CD4-positive, alpha-beta T cell treated with Interleukin-6 for 4 hours (primary cell): ENCODE measurements around the gene AMIGO1.
A peak's percentile ranks its signal among the peaks of the same experiment; 100 is the strongest.

Source experiments
- DNase-seq: peaks from one replicate; pipeline ENCODE4 v3.0.0-alpha.2; 2020; ENCODE audit warnings: mixed read lengths

Gene AMIGO1

GRCh38 chr1:109500941-109501381 lies 8.6 kb downstream of the AMIGO1 start:
- DNase-seq = no peak

GRCh38 chr1:109499661-109500536 lies 9.6 kb downstream of the AMIGO1 start:
- DNase-seq = peak; percentile 76

DNA sequence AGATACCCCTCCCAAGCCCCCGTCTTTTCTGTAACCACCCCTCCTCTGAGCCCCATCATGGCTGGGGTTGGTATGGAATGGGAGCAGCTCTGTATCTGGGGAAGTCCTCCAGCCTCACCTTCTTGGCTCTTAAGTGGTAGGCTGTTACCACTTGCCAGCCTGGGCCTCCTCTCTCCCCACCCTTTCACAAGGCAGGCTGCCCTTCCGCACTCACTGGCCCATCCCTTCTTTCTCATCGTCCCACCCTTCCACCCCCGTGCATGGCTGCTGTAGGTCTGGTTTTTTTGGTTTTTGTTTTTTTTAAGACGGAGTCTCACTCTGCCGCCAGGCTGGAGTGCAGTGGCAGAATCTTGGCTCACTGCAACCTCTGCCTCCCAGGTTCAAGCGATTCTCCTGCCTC lies 10.4 kb downstream of the AMIGO1 start:
- DNase-seq = no peak

DNA sequence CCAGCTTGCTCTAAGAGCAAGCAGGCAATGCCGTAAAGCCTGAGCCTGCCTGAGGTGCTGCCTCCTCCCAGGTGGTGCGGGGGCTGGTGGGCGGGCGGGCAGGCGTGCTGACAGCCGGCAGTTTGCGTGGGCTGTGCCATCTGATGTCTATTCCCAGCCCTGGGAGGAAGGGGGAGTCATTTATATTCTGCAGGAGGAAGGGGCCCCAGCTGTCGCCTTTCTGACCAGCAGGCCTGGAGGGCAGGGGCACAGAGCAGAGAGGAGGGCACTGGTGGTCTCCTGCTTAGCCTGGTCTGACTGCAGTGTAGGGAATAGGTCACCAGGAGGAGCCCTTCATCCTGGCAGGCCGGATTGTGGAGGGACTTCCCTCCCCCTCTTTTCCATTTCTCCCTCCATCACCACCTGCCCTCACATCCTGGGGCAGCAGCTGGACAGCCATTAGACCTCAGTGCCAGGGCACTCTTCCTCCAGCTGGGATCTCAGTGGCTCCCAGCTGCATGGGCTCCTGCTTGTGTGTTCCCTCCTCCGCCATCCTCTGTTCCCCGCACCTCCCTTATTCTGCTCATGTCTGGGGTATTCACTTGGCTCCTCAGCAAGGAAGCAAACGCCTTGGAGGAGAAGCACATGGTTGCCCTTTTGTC lies 11.2 kb downstream of the AMIGO1 start:
- peak; percentile 51 for DNase-seq

- no peak for DNase-seq
These were observed 11.9 kb downstream of the AMIGO1 start for GRCh38 chr1:109497449-109498160.

- DNase-seq = no peak
These were observed 13.8 kb downstream of the AMIGO1 start for GRCh38 chr1:109495738-109496137.

DNA sequence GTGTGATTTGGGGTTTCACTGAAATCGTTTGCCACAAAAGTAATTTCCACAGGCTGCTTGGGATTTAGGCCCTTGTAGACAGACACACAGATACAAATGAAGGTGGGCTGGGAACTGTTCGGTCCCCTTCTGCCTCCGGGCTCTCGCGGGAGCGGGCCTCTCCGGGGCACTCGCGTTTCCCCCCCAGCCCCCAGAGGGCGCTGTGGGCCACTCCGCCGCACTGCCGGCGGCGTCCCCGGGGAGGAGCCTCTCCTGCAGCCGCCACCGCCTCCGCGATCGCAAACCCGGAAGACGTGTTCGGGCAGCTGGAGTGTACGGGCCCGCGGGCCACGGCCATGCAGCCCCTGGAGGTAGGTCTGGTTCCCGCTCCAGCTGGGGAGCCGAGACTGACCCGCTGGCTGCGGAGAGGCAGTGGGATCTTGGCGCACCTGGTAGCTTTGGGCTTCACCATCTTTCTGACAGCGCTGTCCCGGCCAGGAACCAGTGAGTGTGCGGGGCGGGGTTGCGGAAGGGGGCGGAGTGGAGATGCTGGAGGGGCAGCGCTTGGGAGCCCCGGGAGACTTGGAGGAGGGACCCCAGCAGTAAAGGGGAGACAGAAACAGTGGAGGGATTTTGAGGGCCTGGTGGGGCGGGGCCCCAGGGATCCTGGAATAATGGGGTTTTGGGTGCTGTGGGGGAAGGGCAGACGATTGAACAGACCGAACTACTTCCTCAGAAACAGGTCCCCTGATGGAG lies 15.6 kb downstream of the AMIGO1 start, which contains the start of gene CYB561D1:
Gene CYB561D1 (plus strand): TSS at position 290 of the 735 bp plus-strand sequence. CDS start 46 bp downstream, at position 336.
- DNase-seq = peak; percentile 90

GRCh38 chr1:109493227-109493626 lies 16.3 kb downstream of the AMIGO1 start:
- DNase-seq = no peak

GRCh38 chr1:109492779-109493178 lies 16.7 kb downstream of the AMIGO1 start:
- no peak for DNase-seq

DNA sequence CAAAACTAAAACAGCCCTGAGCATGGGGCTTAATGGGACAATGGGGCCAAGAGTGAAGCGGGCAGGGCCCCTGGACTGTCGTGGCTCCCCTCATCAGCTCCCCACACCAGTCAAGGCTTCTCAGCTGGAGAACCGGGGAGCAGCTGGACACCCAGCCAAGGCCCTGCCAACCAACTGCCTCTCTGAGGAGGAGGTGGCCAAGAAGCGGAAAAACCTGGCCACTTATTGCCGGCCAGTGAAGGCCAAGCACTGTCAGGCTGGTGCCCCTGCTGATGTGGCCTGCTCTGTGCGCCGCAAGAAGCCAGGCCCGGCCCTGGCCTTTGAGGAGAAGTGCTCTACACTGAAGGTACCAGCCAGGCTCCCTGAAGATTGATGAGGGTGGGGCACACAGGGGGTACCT lies 18.2 kb downstream of the AMIGO1 start:
- DNase-seq = no peak

DNA sequence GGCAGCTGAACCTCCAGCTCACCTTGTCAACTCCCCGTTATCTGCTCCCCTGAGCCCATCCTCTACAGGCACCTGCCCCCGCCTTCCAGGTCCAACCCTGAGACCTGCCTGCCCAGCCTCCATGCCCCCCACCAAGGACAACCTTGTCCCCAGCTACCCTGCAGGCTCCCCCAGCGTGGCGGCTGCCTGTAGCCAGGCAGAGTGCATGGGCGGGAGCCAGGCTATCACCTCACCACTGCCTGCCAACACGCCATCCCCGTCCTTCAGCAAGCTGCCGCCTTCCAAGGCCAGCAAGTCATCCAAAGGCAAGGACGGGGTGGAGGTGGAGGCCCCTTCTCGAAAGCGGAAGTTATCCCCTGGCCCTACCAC lies 18.6 kb downstream of the AMIGO1 start:
- DNase-seq = no peak

DNA sequence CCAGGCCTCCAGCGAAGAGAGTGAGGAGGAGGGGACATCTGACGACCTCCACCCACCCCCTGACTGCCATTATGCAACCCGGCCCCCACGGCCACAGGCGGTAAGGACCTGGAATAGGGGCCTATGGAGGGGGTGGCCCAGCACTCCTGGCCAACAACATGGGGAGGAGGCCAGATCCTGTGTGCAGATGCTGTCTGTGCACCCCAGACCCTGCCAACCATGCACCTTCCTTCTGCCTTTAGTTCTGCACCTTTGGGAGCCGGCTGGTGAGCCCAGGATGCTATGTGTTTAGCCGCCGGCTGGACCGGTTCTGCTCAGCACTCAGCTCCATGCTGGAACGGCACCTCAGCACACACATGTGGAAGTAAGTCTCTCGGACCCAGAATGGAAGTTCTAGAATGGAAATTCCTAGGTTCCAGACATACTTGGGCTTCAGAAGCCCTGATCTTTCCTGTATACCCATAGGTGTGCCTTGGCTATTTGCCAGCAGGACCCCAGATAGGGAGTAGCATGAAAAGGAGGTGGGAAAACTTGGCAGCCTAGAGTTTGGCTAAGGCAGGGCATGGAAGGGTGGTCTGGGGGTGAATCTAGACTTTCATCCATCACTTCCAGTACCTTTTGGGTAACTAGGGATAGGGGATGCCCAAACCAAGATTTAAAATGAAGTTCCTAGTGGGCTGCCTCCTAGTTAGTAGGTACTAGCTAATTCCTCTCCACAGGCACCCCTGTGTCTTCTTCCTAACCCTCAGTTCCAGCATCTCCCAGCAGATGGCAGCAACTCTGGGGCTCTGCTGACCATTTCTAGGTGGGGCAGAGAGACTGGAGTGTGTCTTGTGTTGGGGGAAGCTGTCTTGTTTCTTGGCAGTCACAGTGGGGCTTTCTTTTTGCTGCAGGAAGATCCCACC lies 19.2 kb downstream of the AMIGO1 start:
- peak; percentile 81 for DNase-seq

DNA sequence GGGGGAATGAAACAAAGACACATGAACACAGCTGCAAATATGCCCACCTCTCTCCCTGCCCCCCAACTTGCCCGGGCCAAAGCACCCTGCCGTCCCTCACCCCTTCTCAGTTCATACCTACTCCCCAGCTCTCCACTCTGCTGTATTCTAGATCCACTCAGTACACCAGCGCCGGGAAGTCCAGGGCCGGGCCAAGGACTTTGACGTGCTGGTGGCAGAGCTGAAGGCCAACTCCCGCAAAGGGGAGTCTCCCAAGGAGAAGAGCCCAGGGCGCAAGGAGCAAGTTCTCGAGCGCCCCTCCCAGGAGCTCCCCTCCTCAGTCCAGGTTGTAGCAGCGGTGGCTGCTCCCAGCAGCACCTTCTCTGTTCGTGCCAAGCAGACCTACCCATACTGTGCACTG lies 20.8 kb downstream of the AMIGO1 start:
- DNase-seq = no peak

GRCh38 chr1:109488201-109488600 lies 21.3 kb downstream of the AMIGO1 start:
- no peak for DNase-seq

- no peak for DNase-seq
These were observed 22.3 kb downstream of the AMIGO1 start for GRCh38 chr1:109487261-109487660.

DNA sequence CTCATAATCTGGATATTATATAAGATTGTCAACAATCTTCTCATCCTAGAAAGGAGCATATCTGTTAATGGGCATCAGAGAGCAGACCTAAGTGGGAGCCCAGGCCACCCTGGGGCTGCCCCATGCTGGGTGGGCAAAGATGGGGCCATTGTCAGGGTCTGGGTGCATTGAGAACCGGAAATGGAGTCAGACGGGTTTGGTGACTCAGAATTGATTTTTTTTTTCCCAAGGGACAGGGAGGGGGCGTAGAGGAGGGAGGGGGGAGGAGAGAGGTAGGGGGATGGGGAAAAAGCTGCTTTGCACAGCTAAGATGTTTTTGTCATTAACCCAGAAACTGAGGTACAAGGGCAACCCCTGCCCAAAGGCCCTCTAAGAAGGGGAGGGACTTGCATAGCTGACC lies 24.5 kb downstream of the AMIGO1 start:
- DNase-seq = no peak

- no peak for DNase-seq
These were observed 25.0 kb downstream of the AMIGO1 start for GRCh38 chr1:109484519-109484975.

DNA sequence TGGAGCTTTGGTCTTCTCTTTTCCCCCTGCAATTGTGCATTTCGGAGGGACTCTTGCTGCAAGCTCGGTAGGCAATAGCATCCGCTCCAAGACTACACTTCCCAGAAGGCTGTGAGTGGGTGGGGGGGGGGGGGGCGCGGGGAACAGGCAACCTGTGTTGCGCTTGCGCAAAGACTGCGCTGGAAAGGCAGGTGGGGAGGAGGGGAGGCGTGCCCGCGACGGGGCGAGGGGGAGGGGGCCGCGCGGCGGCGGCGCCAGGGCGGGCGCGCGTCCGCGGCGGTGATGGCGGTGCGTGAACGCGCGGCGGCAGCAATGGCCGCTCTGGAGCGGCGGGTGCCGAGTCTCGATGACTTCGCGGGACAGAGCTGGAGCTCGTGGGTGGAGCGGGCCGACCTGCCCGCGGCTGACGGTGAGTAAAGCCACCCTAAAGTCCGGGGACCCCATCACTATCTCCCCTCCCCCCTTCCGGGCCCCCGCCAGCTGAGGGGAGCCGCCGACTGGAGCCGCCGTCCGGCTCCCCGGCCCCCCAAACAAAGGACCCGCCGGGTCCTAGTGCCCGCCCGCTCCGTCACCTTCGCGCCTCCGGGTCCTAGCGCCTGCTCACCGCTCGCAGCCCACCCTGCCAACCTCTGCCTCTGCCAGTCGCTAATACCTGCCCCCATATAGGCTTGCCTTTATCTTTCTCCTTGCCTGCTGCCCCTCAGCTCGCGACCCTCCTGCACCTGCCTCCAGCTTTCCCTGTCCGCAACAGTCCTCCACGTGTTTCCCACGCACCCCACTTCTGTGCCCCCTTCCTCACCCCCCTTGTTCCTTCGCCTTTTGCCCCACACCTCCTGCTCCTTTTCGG lies 25.6 kb downstream of the AMIGO1 start, which contains the start of gene ATXN7L2:
Gene ATXN7L2 (plus strand): TSS at position 234 of the 847 bp plus-strand sequence. CDS start 49 bp downstream, at position 283.
- peak; percentile 97 for DNase-seq

DNA sequence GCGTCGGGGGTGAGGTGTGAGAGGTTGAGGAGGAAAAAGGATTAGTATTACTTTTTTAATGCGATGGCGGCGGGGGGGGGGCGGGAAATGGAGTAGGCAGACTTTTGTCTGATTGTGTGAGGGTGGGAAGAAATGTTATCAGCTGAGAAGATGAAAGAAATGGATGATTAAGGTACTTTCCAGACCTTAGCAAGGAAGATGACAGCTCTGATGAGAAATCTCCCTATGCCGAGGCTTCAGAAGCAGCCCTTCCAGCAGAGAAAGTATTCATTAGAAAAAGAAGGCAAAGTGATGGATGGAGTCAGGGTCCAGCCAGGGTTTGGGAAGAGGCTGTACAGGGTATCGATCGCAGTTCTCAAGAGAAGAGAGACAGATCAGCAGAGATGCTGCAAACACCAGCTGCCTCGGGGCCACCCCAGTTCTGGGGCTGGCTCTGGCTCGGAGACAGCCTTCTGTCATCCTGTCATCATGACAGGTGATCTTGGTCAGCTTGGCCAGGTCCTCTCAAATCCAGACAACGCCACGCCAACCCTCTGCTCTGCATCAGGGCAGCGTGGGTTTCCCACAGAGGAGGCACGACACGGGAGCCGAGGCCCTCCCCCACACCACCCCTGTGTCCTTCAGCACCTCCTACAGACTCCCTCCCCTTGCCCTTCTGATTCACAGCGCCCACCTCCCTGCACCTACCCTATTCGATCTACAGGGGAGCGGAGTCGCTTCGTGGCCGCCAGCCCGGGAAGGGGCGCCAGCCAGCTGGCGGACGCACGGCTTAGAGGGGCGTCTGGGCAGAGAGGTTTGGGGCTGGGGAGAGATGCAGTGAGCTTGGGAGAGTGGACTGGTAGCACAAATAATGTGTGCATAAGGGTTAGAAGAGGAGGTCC lies 26.5 kb downstream of the AMIGO1 start:
- DNase-seq = peak; percentile 54
